ENCODE data around the gene DAB1.

DAB1 gene

DNA sequence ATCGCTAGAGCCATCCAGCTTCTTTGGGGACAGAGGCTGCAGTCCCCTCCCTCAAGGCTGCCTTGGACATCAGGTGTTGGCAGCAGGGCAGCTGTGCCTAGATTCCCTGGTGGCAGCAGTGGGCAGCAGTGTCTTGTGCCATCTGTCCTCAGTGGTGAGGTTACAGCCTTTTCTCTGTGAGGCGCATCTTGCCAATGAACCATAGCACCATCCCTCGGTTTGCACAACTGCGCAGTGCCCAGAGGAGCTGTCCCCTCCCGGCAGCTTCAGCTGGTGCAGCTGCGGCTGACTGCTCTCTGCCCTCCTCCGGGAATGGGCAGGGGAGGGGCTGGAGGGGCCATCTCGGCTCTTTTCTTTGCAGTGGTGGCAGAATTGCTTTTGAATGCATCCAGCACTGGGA, 399.0 kb downstream of the DAB1 start:
- H3F3A ChIP-seq (ENCODE audit: insufficient read depth, low read length), result no peaks in the 10 kb centered on the region
- H3K27me3 ChIP-seq (ENCODE audit: insufficient read depth, low read length), result no peaks in the 10 kb centered on the region
- H3K9ac ChIP-seq (ENCODE audit: low read length), result no peak overlapping the region
- H3K4me2 ChIP-seq (ENCODE audit: low read length), result no peak overlapping the region
- H3K27ac ChIP-seq (ENCODE audit: low read depth, low read length, poor library complexity, severe bottlenecking), result no peak overlapping the region
- no peaks in the 10 kb centered on the region for H3K9me3 ChIP-seq (ENCODE audit: low read length)
- no peak overlapping the region for H3K4me3 ChIP-seq (ENCODE audit: low read depth, low read length, poor library complexity, severe bottlenecking)
- H3K79me2 ChIP-seq (ENCODE audit: insufficient read depth, low read length), result no peaks in the 10 kb centered on the region
- no peaks in the 10 kb centered on the region for H3K9me2 ChIP-seq (ENCODE audit: low read depth, low read length)
- H3K36me3 ChIP-seq (ENCODE audit: insufficient read depth, low read length), result no peaks in the 10 kb centered on the region
- H2AFZ ChIP-seq (ENCODE audit: low read length), result no peak overlapping the region
- H3K4me1 ChIP-seq (ENCODE audit: insufficient read depth, low read length, severe bottlenecking), result no peaks in the 10 kb centered on the region
- TF ChIP-seq, protein P1, sequence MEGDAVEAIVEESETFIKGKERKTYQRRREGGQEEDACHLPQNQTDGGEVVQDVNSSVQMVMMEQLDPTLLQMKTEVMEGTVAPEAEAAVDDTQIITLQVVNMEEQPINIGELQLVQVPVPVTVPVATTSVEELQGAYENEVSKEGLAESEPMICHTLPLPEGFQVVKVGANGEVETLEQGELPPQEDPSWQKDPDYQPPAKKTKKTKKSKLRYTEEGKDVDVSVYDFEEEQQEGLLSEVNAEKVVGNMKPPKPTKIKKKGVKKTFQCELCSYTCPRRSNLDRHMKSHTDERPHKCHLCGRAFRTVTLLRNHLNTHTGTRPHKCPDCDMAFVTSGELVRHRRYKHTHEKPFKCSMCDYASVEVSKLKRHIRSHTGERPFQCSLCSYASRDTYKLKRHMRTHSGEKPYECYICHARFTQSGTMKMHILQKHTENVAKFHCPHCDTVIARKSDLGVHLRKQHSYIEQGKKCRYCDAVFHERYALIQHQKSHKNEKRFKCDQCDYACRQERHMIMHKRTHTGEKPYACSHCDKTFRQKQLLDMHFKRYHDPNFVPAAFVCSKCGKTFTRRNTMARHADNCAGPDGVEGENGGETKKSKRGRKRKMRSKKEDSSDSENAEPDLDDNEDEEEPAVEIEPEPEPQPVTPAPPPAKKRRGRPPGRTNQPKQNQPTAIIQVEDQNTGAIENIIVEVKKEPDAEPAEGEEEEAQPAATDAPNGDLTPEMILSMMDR (IDR thresholded peaks at IDR 0.05; ENCODE audit: low read length), result no peak
- TF ChIP-seq EZH2 (IDR thresholded peaks at IDR 0.05; ENCODE audit: borderline replicate concordance, low read length), result no peak
- no peaks in the 10 kb centered on the region for H4K20me1 ChIP-seq (ENCODE audit: insufficient read depth, low read length)

DNA sequence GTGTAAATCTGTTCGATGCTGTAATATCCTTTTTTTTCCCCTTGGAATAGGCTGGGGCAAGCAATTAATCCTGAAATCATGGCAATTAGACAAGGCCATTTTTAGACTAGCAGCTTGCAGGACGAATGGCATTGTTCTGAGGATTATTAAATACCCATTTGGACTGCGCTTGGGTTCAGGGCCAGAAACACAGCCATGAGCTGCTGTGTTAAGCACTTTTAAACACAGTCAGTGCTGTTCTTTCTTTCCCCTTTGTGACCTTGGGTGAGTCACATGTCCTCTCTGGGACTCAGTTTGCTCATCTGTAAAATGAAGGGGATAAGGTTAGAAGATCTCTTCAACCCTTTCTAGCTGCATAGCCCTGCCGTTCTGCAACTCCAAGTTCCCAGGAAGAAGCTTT, 399.4 kb downstream of the DAB1 start:
- Histone ChIP-seq H4K20me1 (ENCODE audit: insufficient read depth, low read length) (no peaks in the 10 kb centered on the region), H3K9me2 (ENCODE audit: low read depth, low read length) (no peaks in the 10 kb centered on the region), H3K9ac (ENCODE audit: low read length) (no peak overlapping the region), H3F3A (ENCODE audit: insufficient read depth, low read length) (no peaks in the 10 kb centered on the region), H3K36me3 (ENCODE audit: insufficient read depth, low read length) (no peaks in the 10 kb centered on the region), H2AFZ (ENCODE audit: low read length) (no peak overlapping the region), H3K4me2 (ENCODE audit: low read length) (no peak overlapping the region), H3K27ac (ENCODE audit: low read depth, low read length, poor library complexity, severe bottlenecking) (no peak overlapping the region), H3K9me3 (ENCODE audit: low read length) (no peaks in the 10 kb centered on the region), H3K27me3 (ENCODE audit: insufficient read depth, low read length) (no peaks in the 10 kb centered on the region), H3K4me3 (ENCODE audit: low read depth, low read length, poor library complexity, severe bottlenecking) (no peak overlapping the region), H3K79me2 (ENCODE audit: insufficient read depth, low read length) (no peaks in the 10 kb centered on the region), H3K4me1 (ENCODE audit: insufficient read depth, low read length, severe bottlenecking) (no peaks in the 10 kb centered on the region)
- TF ChIP-seq, protein P1 (IDR thresholded peaks at IDR 0.05; ENCODE audit: low read length), result no peak
- no peak for TF ChIP-seq EZH2 (IDR thresholded peaks at IDR 0.05; ENCODE audit: borderline replicate concordance, low read length)

DNA sequence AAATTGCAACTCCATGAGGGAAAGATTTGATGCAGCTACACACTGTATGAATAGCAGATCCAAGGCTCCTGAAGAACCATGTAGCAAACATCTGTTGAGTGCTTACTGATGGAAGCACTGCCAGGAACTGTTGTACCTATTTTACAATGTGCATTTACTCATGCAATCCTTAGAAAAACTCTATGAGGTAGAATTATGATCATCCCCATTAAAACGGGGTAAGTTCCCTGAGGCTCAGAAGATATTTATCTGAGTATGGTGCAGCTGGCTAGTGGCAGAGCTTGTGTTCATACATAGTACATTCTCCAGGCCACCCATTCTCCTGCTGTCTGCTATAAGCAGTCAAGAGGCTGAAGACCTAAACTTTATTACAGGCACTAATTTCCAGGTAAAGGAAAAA, 403.6 kb downstream of the DAB1 start:
- H3K27ac ChIP-seq (ENCODE audit: low read depth, low read length, poor library complexity, severe bottlenecking), result no peak overlapping the region
- TF ChIP-seq, protein P1 (IDR thresholded peaks at IDR 0.05; ENCODE audit: low read length), result no peak
- no peak for TF ChIP-seq EZH2 (IDR thresholded peaks at IDR 0.05; ENCODE audit: borderline replicate concordance, low read length)
- H2AFZ ChIP-seq (ENCODE audit: low read length), result no peak overlapping the region
- no peaks in the 10 kb centered on the region for H3K79me2 ChIP-seq (ENCODE audit: insufficient read depth, low read length)
- H3K36me3 ChIP-seq (ENCODE audit: insufficient read depth, low read length), result no peaks in the 10 kb centered on the region
- H3F3A ChIP-seq (ENCODE audit: insufficient read depth, low read length), result no peaks in the 10 kb centered on the region
- no peaks in the 10 kb centered on the region for H3K9me2 ChIP-seq (ENCODE audit: low read depth, low read length)
- no peaks in the 10 kb centered on the region for H3K9me3 ChIP-seq (ENCODE audit: low read length)
- H3K4me2 ChIP-seq (ENCODE audit: low read length), result no peak overlapping the region
- H3K4me3 ChIP-seq (ENCODE audit: low read depth, low read length, poor library complexity, severe bottlenecking), result no peak overlapping the region
- H4K20me1 ChIP-seq (ENCODE audit: insufficient read depth, low read length), result no peaks in the 10 kb centered on the region
- no peaks in the 10 kb centered on the region for H3K27me3 ChIP-seq (ENCODE audit: insufficient read depth, low read length)
- H3K4me1 ChIP-seq (ENCODE audit: insufficient read depth, low read length, severe bottlenecking), result no peaks in the 10 kb centered on the region
- no peak overlapping the region for H3K9ac ChIP-seq (ENCODE audit: low read length)

Data from OCI-LY1 (cell line).